Aorta (tissue), 5 donors: ENCODE data around the gene BAG3. TPM values are rescaled to one million over a fixed set of nuclear protein-coding genes. Genes with fewer than 3 reads are reported as not detected.

Experiments used
- ATAC-seq: fragments of 200-7000 bp; cut with Tn5 transposase; one replicate; pipeline ENCODE4 v1.9.1; 2022; ENCODE audit warnings: moderate library complexity; ENCODE audit not compliant: low FRiP score
- DNase-seq, 2 donors: peaks; one replicate each; pipeline ENCODE4 v3.0.0-alpha.2; 2020
- H3K27ac ChIP-seq, 2 donors: one replicate each; pipeline ENCODE4 v1.5.1; 2013; ENCODE audit warnings: low read length in 2 of 2, mild to moderate bottlenecking in 2 of 2, moderate library complexity in 2 of 2, control low read depth in 1 of 2, inconsistent platforms in 1 of 2, low read depth in 1 of 2
- H3K27me3 ChIP-seq, 2 donors: one replicate each; pipeline ENCODE4 v1.6.1; 2013; ENCODE audit warnings: control low read depth in 1 of 2, low read length in 1 of 2, mild to moderate bottlenecking in 1 of 2, moderate library complexity in 1 of 2; ENCODE audit not compliant: insufficient read depth in 2 of 2, control insufficient read depth in 1 of 2
- H3K36me3 ChIP-seq, 2 donors: one replicate each; pipeline ENCODE4 v1.6.1; 2013; ENCODE audit warnings: control low read depth in 1 of 2, low read length in 1 of 2, mild to moderate bottlenecking in 1 of 2; ENCODE audit not compliant: insufficient read depth in 2 of 2, control insufficient read depth in 1 of 2
- H3K4me1 ChIP-seq, 2 donors: one replicate each; pipeline ENCODE4 v1.6.1; 2013; ENCODE audit warnings: low read length in 2 of 2, control low read depth in 1 of 2, mild to moderate bottlenecking in 1 of 2, moderate library complexity in 1 of 2; ENCODE audit not compliant: insufficient read depth in 2 of 2, control insufficient read depth in 1 of 2
- H3K4me3 ChIP-seq, 2 donors: one replicate each; pipeline ENCODE4 v1.5.1; 2013; ENCODE audit warnings: low read length in 2 of 2, control low read depth in 1 of 2, mild to moderate bottlenecking in 1 of 2
- H3K9me3 ChIP-seq: one replicate; pipeline ENCODE4 v1.6.1; 2013; ENCODE audit warnings: mild to moderate bottlenecking, low read length; ENCODE audit not compliant: control insufficient read depth
- WGBS, 2 donors: extraction: QIAGEN DNeasy Blood & Tissue Kit; methylation state at CpG; one replicate each; pipeline ENCODE4 v1.1.7; 2013; 5-methylcytosine and 5-hydroxymethylcytosine counted together
- intact Hi-C, 2 donors: fragments of 100-400 bp; cut with DNase I; formaldehyde crosslinking; loops; one replicate each; pipeline versions ENCODE4 v1.14.2 to v1.15.0; 2022
- polyA plus RNA-seq, 2 donors: library from polyadenylated mRNA; stranded (reverse); fragments of 200-250 nt; gene quantifications; one replicate each; pipeline ENCODE4 v1.2.3, GENCODE V29; 2013
- total RNA-seq, 2 donors: library from RNA; stranded (reverse); fragmentation: NEBNext Ultra II Directional; extraction: Animal tissue kit (Norgen Biotek cat#: 25700); gene quantifications; one replicate each; pipeline ENCODE4 v1.2.1, GENCODE V29; 2021
- donor health status: healthy with polysubstance abuse.
- donor health status: Bipolar disorder and iron deficiency.
- donor health status: DM: no; HTN: no; CAD: no.
- donor health status: DM: no; HTN: no; CAD: no.
- donor health status: DM: yes; HTN: yes; CAD: no.

Gene BAG3
- total and polyA plus RNA-seq, 4 donors = 16.3 to 85.1 (median 46.1) TPM

GRCh38 chr10:119666709-119667004, 15.5 kb downstream of the BAG3 start:
- Histone ChIP-seq H3K36me3 (no peaks in the 10 kb centered on the region), H3K9me3 (no peaks in the 10 kb centered on the region), H3K4me1 (peaks cover 1 to 4% of the 10 kb centered on the region in 2 donors), H3K27ac (no peak overlapping the region), H3K4me3 (no peak overlapping the region), H3K27me3 (no peaks in the 10 kb centered on the region)
- DNase-seq = no peak
- no peak for ATAC-seq
- WGBS, 2 donors = 95 to 98% methylated on average over 2 of the region's 2 CpGs
- intact Hi-C loops = no loop called here

GRCh38 chr10:119667562-119668328, 16.6 kb downstream of the BAG3 start:
- intact Hi-C loops = no loop called here
- Histone ChIP-seq H3K36me3 (peaks cover 0 to 7% of the 10 kb centered on the region in 2 donors), H3K4me3 (no peak overlapping the region), H3K27me3 (no peaks in the 10 kb centered on the region), H3K27ac (peak overlapping the region in 1 of 2 donors; percentile 61), H3K9me3 (no peaks in the 10 kb centered on the region), H3K4me1 (peaks cover 1 to 4% of the 10 kb centered on the region in 2 donors)
- WGBS, 2 donors = 11 to 17% methylated on average over 12 of the region's 12 CpGs
- peak; percentile 83 for ATAC-seq
- peak; percentile 82 to 88 for DNase-seq

GRCh38 chr10:119668461-119668860, 17.3 kb downstream of the BAG3 start:
- H3K4me3 ChIP-seq = no peak overlapping the region
- peak overlapping the region; percentile 35 to 58 for H3K27ac ChIP-seq
- H3K27me3 ChIP-seq = no peaks in the 10 kb centered on the region
- no peak for DNase-seq
- ATAC-seq = no peak
- WGBS, 2 donors = 18 to 24% methylated on average over 6 of the region's 6 CpGs
- no peaks in the 10 kb centered on the region for H3K9me3 ChIP-seq
- intact Hi-C loops = no loop called here
- peaks cover 1 to 4% of the 10 kb centered on the region in 2 donors for H3K4me1 ChIP-seq
- H3K36me3 ChIP-seq = peaks cover 0 to 9% of the 10 kb centered on the region in 2 donors

GRCh38 chr10:119669331-119669730, 18.2 kb downstream of the BAG3 start:
- peaks cover 1 to 4% of the 10 kb centered on the region in 2 donors for H3K4me1 ChIP-seq
- no peaks in the 10 kb centered on the region for H3K27me3 ChIP-seq
- no peaks in the 10 kb centered on the region for H3K9me3 ChIP-seq
- DNase-seq (no peak), ATAC-seq (no peak)
- WGBS, 2 donors = 86 to 88% methylated on average over 5 of the region's 5 CpGs
- no peak overlapping the region for H3K4me3 ChIP-seq
- H3K27ac ChIP-seq = peak overlapping the region; percentile 35 to 58
- intact Hi-C loops = no loop called here
- peaks cover 0 to 9% of the 10 kb centered on the region in 2 donors for H3K36me3 ChIP-seq

GRCh38 chr10:119669975-119670640, 18.9 kb downstream of the BAG3 start:
- no peaks in the 10 kb centered on the region for H3K9me3 ChIP-seq
- WGBS, 2 donors = 93 to 95% methylated on average over 18 of the region's 18 CpGs
- H3K27me3 ChIP-seq = no peaks in the 10 kb centered on the region
- H3K4me3 ChIP-seq = no peak overlapping the region
- ATAC-seq (peak; percentile 47), DNase-seq (no peak)
- peaks cover 0 to 4% of the 10 kb centered on the region in 2 donors for H3K4me1 ChIP-seq
- intact Hi-C loops = no loop called here
- H3K27ac ChIP-seq = no peak overlapping the region
- H3K36me3 ChIP-seq = peaks cover under 1 to 9% of the 10 kb centered on the region in 2 donors

GRCh38 chr10:119670717-119671116, 19.5 kb downstream of the BAG3 start:
- no peak for ATAC-seq
- peaks cover 2 to 9% of the 10 kb centered on the region in 2 donors for H3K36me3 ChIP-seq
- H3K9me3 ChIP-seq = no peaks in the 10 kb centered on the region

GRCh38 chr10:119671381-119671780, 20.2 kb downstream of the BAG3 start:
- H3K4me3 ChIP-seq = no peak overlapping the region
- peaks cover 2 to 9% of the 10 kb centered on the region in 2 donors for H3K36me3 ChIP-seq
- peaks cover 0 to 4% of the 10 kb centered on the region in 2 donors for H3K4me1 ChIP-seq
- ATAC-seq = no peak
- 80 to 83% methylated on average over 4 of the region's 4 CpGs for WGBS, 2 donors
- no peak overlapping the region for H3K27ac ChIP-seq
- intact Hi-C loops = no loop called here
- no peak for DNase-seq
- H3K9me3 ChIP-seq = no peaks in the 10 kb centered on the region
- H3K27me3 ChIP-seq = no peaks in the 10 kb centered on the region

More at GRCh38 chr10:119670717-119671116, 19.5 kb downstream of the BAG3 start:
- H3K27me3 ChIP-seq = no peaks in the 10 kb centered on the region
- H3K4me1 ChIP-seq = peaks cover 0 to 4% of the 10 kb centered on the region in 2 donors
- WGBS, 2 donors = 47 to 53% methylated on average over 3 of the region's 3 CpGs
- no peak overlapping the region for H3K4me3 ChIP-seq
- no peak for DNase-seq
- intact Hi-C loops = no loop called here
- no peak overlapping the region for H3K27ac ChIP-seq

- WGBS, 2 donors = 90 to 93% methylated on average over 23 of the region's 23 CpGs
- DNase-seq (no peak), ATAC-seq (no peak)
- no peaks in the 10 kb centered on the region for H3K27me3 ChIP-seq
- peaks cover 0 to 4% of the 10 kb centered on the region in 2 donors for H3K4me1 ChIP-seq
- no peaks in the 10 kb centered on the region for H3K9me3 ChIP-seq
- H3K36me3 ChIP-seq = peaks cover 2 to 15% of the 10 kb centered on the region in 2 donors
- intact Hi-C loops = no loop called here
- no peak overlapping the region for H3K27ac ChIP-seq
- no peak overlapping the region for H3K4me3 ChIP-seq
Observed at GRCh38 chr10:119672291-119672690, 21.1 kb downstream of the BAG3 start.

- no peak for ATAC-seq
- H3K27ac ChIP-seq = no peak overlapping the region
- H3K4me1 ChIP-seq = peaks cover 0 to 4% of the 10 kb centered on the region in 2 donors
- 74 to 81% methylated on average over 4 of the region's 4 CpGs for WGBS, 2 donors
- no peaks in the 10 kb centered on the region for H3K27me3 ChIP-seq
- intact Hi-C loops = no loop called here
- H3K4me3 ChIP-seq = no peak overlapping the region
- peaks cover 2 to 15% of the 10 kb centered on the region in 2 donors for H3K36me3 ChIP-seq
- no peaks in the 10 kb centered on the region for H3K9me3 ChIP-seq
- DNase-seq = no peak
Observed at GRCh38 chr10:119673271-119673670, 22.1 kb downstream of the BAG3 start.
